A673 (cell line): ENCODE results near the gene PALMD. TPM values are rescaled to one million over a fixed set of nuclear protein-coding genes. Genes with fewer than 3 reads are reported as not detected.

Experiments used
- BruUV-seq: library from RNA; stranded (reverse); fragments of 400-500 nt; replicated peaks from 2 replicates; lab custom pipeline; 2021; lab: Mats Ljungman, UMichigan
- CTCF ChIA-PET: fragments of 300-600 bp; sonication (Branson Sonifier 250); formaldehyde crosslinking; loops from one replicate; lab custom pipeline; 2022; ENCODE audit warnings: antibody characterized with exemption; lab: Charles Lee
- POLR2A ChIA-PET: fragments of 300-600 bp; sonication (Branson Sonifier 250); formaldehyde crosslinking; loops from one replicate; lab custom pipeline; 2022; ENCODE audit warnings: antibody characterized with exemption; ENCODE audit not compliant: low non-redundant PET; lab: Charles Lee
- DNase-seq: peaks from one replicate; pipeline ENCODE4 v3.0.0-alpha.2; 2015; ENCODE audit warnings: low spot score
- H3K27ac ChIP-seq: fragments of 200-600 bp; sonication (generic); 2 replicates; pipeline ENCODE4 v1.5.1; 2016; ENCODE audit warnings: mixed run types, low read depth, mild to moderate bottlenecking, mixed read lengths, antibody characterized with exemption, low read length; ENCODE audit not compliant: poor library complexity, severe bottlenecking
- H3K27me3 ChIP-seq: fragments of 200-600 bp; sonication (generic); replicated peaks from 2 replicates; pipeline ENCODE4 v1.6.1; 2017; ENCODE audit warnings: mixed run types, low read depth, mild to moderate bottlenecking, mixed read lengths, antibody characterized with exemption, low read length; ENCODE audit not compliant: insufficient read depth, poor library complexity
- H3K36me3 ChIP-seq: fragments of 200-600 bp; sonication (generic); 2 replicates; pipeline ENCODE4 v1.6.1; 2016; ENCODE audit warnings: mixed run types, mild to moderate bottlenecking, mixed read lengths, antibody characterized with exemption, low read length; ENCODE audit not compliant: insufficient read depth, poor library complexity, severe bottlenecking
- H3K4me1 ChIP-seq: fragments of 200-600 bp; sonication (generic); 2 replicates; pipeline ENCODE4 v1.6.1; 2017; ENCODE audit warnings: mixed run types, mild to moderate bottlenecking, mixed read lengths, antibody characterized with exemption, low read length; ENCODE audit not compliant: insufficient read depth, poor library complexity, severe bottlenecking
- H3K4me3 ChIP-seq: fragments of 200-600 bp; sonication (generic); 2 replicates; pipeline ENCODE4 v1.5.1; 2016; ENCODE audit warnings: low read depth, mixed run types, mild to moderate bottlenecking, mixed read lengths, low read length; ENCODE audit not compliant: poor library complexity, severe bottlenecking
- H3K9me3 ChIP-seq: fragments of 200-600 bp; sonication (generic); 2 replicates; pipeline ENCODE4 v1.6.1; 2016; ENCODE audit warnings: mixed run types, low read depth, mild to moderate bottlenecking, mixed read lengths, antibody characterized with exemption, low read length; ENCODE audit not compliant: poor library complexity, severe bottlenecking
- CTCF ChIP-seq: fragments of 300-800, 200-600 bp; sonication (generic); conservative IDR thresholded peaks from 2 replicates; pipeline ENCODE4 v1.5.1; 2017; ENCODE audit warnings: low read depth, mild to moderate bottlenecking, antibody characterized with exemption, low read length, moderate library complexity, mixed read lengths
- EZH2 ChIP-seq: fragments of 200-600 bp; sonication (generic); IDR thresholded peaks from 2 replicates; pipeline ENCODE4 v1.6.1; 2017; ENCODE audit warnings: borderline replicate concordance, low read depth, mild to moderate bottlenecking, mixed read lengths, antibody characterized with exemption, low read length; ENCODE audit not compliant: poor library complexity, severe bottlenecking
- intact Hi-C: fragments of 100-400 bp; cut with micrococcal nuclease; formaldehyde crosslinking; loops from one replicate; pipeline ENCODE4 v1.10.0; 2022; ENCODE audit not compliant: unreplicated experiment
- total RNA-seq: library from RNA; stranded (reverse); gene quantifications from 2 replicates; pipeline ENCODE4 v1.2.3, GENCODE V29; 2021

Gene PALMD
- total RNA-seq, 1 experiment from 2014 or later: not detected

GRCh38 chr1:99661780-99662179 lies 15.9 kb downstream of the PALMD start:
- TF ChIP-seq EZH2: no peak
- TF ChIP-seq CTCF: no peak
- DNase-seq: no peak
- BruUV-seq: no TSS peak
- H3K9me3 ChIP-seq: no peaks in the 10 kb centered on the region
- no peak overlapping the region for H3K4me3 ChIP-seq
- intact Hi-C loops: no loop called here
- ChIA-PET CTCF (no interaction called here), POLR2A (no interaction called here)
- peaks cover 5% of the 10 kb centered on the region for H3K4me1 ChIP-seq
- no peak overlapping the region for H3K27ac ChIP-seq
- no peaks in the 10 kb centered on the region for H3K36me3 ChIP-seq
- no peaks in the 10 kb centered on the region for H3K27me3 ChIP-seq

DNA sequence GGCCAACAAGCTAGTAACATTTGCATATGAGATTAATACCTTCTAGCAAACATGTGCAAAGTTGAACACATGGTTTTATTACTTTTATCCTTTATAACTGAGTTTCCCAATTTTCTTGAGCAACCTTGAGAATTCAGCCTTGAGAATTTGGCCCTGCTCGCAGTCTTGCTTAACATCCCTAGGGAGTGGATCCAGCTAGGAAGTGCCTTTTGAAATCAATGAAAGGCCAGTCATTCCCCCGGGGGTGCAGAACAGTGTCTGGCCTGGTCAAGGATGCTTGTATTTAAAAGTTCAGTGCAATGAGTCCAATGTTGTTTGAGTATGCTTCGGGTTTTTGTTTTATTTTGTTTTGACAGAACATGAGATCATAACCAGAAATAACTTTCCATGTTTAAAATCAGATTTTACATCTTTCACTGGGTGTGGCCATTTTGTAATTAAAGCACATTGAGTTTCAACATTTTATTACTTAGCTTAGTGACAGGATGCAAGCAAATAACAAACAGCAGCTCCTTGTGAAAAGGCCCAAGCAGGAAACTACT lies 16.7 kb downstream of the PALMD start:
- no TSS peak for BruUV-seq
- no peaks in the 10 kb centered on the region for H3K9me3 ChIP-seq
- H3K4me3 ChIP-seq: no peak overlapping the region
- TF ChIP-seq CTCF (no peak), EZH2 (no peak)
- CTCF ChIA-PET: no interaction called here
- H3K27ac ChIP-seq: no peak overlapping the region
- intact Hi-C loops: no loop called here
- DNase-seq: peak; percentile 37
- POLR2A ChIA-PET: no interaction called here
- H3K36me3 ChIP-seq: no peaks in the 10 kb centered on the region
- H3K27me3 ChIP-seq: no peaks in the 10 kb centered on the region
- peaks cover 5% of the 10 kb centered on the region for H3K4me1 ChIP-seq

DNA sequence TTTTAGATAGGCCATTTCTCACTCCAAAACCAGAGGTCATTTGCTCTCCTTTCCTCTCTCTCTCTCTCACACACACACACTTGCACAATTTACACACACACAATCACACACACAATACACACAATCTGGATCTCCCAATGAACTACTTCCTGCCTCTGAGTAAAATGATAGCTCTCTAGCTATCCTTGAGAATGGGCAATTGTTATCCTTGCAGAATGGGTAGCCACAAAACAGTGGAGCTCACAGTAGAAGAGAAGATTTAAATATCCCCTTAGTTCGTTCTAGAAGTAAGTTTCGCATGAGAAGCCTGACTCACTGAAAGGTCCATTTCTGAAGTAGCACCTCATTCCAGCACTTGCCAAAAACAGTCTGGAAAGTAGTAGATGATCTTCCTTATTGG lies 17.6 kb downstream of the PALMD start:
- no peak for DNase-seq
- no peak for TF ChIP-seq EZH2
- no peak for TF ChIP-seq CTCF
- H3K9me3 ChIP-seq: no peaks in the 10 kb centered on the region
- no peaks in the 10 kb centered on the region for H3K36me3 ChIP-seq
- no peak overlapping the region for H3K27ac ChIP-seq
- H3K27me3 ChIP-seq: no peaks in the 10 kb centered on the region
- H3K4me3 ChIP-seq: no peak overlapping the region
- no TSS peak for BruUV-seq
- ChIA-PET CTCF (no interaction called here), POLR2A (no interaction called here)
- intact Hi-C loops: no loop called here
- H3K4me1 ChIP-seq: peaks cover 5% of the 10 kb centered on the region
